ENCODE data around the gene ISX.

The ISX gene

DNA sequence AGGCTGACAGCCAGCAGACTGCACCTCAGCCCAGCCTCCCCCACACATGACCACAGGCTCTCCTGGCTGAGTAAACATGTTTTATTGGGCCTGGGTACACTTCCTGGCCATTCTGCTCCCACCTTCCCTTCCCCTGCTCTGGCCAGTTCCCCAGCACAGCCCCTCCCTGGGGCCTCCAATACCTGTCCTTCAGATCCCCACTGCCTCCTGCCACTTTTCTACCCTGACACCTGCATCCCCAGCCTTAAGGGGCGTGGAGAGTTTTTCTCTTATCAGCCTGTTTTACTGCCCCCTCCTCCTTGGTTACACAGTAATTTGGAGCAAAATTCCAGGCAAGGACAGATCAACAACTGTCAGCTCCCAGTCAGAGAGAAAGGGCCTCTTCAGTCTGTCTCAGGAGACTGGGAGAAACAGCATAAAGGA, at the start of gene ISX:
TSS of gene ISX (plus strand) at position 363 of the 423 bp plus-strand sequence. CDS start 930 bp downstream, outside the sequence.
- H3K4me3 ChIP-seq (ENCODE audit: low read length): no peak within 1 kb of the TSS
- no peaks in the 10 kb centered on the region for H3K79me2 ChIP-seq (ENCODE audit: control insufficient read depth, low read length)
- H3K4me2 ChIP-seq (ENCODE audit: low read length): no peak within 1 kb of the TSS
- H3F3A ChIP-seq (ENCODE audit: control insufficient read depth, insufficient read depth): no peaks in the 10 kb centered on the region
- H3K9me2 ChIP-seq (replicated peaks; ENCODE audit: control insufficient read depth, low read length): no peaks in the 10 kb centered on the region
- no peak within 1 kb of the TSS for H3K27ac ChIP-seq (ENCODE audit: low read depth, low read length)
- TF ChIP-seq EZH2phosphoT487 (IDR thresholded peaks at IDR 0.05; ENCODE audit: borderline replicate concordance, low read length) (no peak), CTCF (IDR thresholded peaks at IDR 0.05; ENCODE audit: low read depth, low read length, poor library complexity, severe bottlenecking) (no peak)
- no peaks in the 10 kb centered on the region for H3K36me3 ChIP-seq (ENCODE audit: control insufficient read depth, low read length)
- peaks cover 16% of the 10 kb centered on the region for H3K4me1 ChIP-seq (ENCODE audit: control insufficient read depth, low read length)
- no peaks in the 10 kb centered on the region for H4K20me1 ChIP-seq (ENCODE audit: control insufficient read depth, insufficient read depth, low read depth, low read length)
- H3K27me3 ChIP-seq (ENCODE audit: control insufficient read depth, low read length): no peaks in the 10 kb centered on the region
- H3K9me3 ChIP-seq (ENCODE audit: control insufficient read depth, insufficient read depth, low read length): no peaks in the 10 kb centered on the region

GRCh38 chr22:35016909-35017308, 49.0 kb upstream of the ISX start:
- Histone ChIP-seq H3K4me2 (ENCODE audit: low read length) (no peak overlapping the region), H3F3A (ENCODE audit: control insufficient read depth, insufficient read depth) (no peaks in the 10 kb centered on the region), H3K36me3 (ENCODE audit: control insufficient read depth, low read length) (no peaks in the 10 kb centered on the region), H3K4me1 (ENCODE audit: control insufficient read depth, low read length) (no peaks in the 10 kb centered on the region), H3K9me2 (replicated peaks; ENCODE audit: control insufficient read depth, low read length) (no peaks in the 10 kb centered on the region), H4K20me1 (ENCODE audit: control insufficient read depth, insufficient read depth, low read depth, low read length) (no peaks in the 10 kb centered on the region), H3K27ac (ENCODE audit: low read depth, low read length) (no peak overlapping the region), H3K4me3 (ENCODE audit: low read length) (no peak overlapping the region), H3K9me3 (ENCODE audit: control insufficient read depth, insufficient read depth, low read length) (no peaks in the 10 kb centered on the region), H3K79me2 (ENCODE audit: control insufficient read depth, low read length) (no peaks in the 10 kb centered on the region), H3K27me3 (ENCODE audit: control insufficient read depth, low read length) (no peaks in the 10 kb centered on the region; the same call in 1 of the 2 replicates)
- TF ChIP-seq EZH2phosphoT487 (IDR thresholded peaks at IDR 0.05; ENCODE audit: borderline replicate concordance, low read length): no peak
- no peak for TF ChIP-seq CTCF (IDR thresholded peaks at IDR 0.05; ENCODE audit: low read depth, low read length, poor library complexity, severe bottlenecking)

DNA sequence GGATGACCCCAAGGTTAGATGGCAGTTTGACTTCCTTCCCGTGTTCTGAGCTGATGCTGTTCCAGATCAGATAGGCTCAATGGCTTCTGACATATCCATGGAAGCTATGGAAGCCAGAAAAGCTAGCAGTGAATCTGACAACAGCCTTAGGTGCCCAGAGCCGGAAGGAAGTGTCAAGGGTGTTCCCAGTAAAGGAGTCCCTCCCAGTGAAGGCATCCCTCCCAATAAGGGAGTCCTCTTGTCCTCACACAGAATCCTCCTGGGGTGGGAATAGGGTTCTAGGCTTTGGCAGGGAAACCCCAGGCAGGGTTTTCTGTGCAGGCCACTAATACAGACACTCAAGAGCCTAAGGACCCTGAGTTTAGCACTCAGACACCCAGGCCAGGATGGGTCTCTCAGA, 47.0 kb upstream of the ISX start:
- no peaks in the 10 kb centered on the region for H3F3A ChIP-seq (ENCODE audit: control insufficient read depth, insufficient read depth)
- no peaks in the 10 kb centered on the region for H3K79me2 ChIP-seq (ENCODE audit: control insufficient read depth, low read length)
- H4K20me1 ChIP-seq (ENCODE audit: control insufficient read depth, insufficient read depth, low read depth, low read length): no peaks in the 10 kb centered on the region
- H3K4me2 ChIP-seq (ENCODE audit: low read length): no peak overlapping the region
- TF ChIP-seq EZH2phosphoT487 (IDR thresholded peaks at IDR 0.05; ENCODE audit: borderline replicate concordance, low read length) (no peak), CTCF (IDR thresholded peaks at IDR 0.05; ENCODE audit: low read depth, low read length, poor library complexity, severe bottlenecking) (no peak)
- no peak overlapping the region for H3K27ac ChIP-seq (ENCODE audit: low read depth, low read length)
- no peak overlapping the region for H3K4me3 ChIP-seq (ENCODE audit: low read length)
- no peaks in the 10 kb centered on the region for H3K9me2 ChIP-seq (replicated peaks; ENCODE audit: control insufficient read depth, low read length)
- no peaks in the 10 kb centered on the region; the same call in 1 of the 2 replicates for H3K27me3 ChIP-seq (ENCODE audit: control insufficient read depth, low read length)
- H3K36me3 ChIP-seq (ENCODE audit: control insufficient read depth, low read length): no peaks in the 10 kb centered on the region
- no peaks in the 10 kb centered on the region for H3K4me1 ChIP-seq (ENCODE audit: control insufficient read depth, low read length)
- H3K9me3 ChIP-seq (ENCODE audit: control insufficient read depth, insufficient read depth, low read length): no peaks in the 10 kb centered on the region

Measured in DOHH2 (cell line).